Occipital lobe (tissue), 2 donors: Measurements from ENCODE around the gene MICAL3. TPM values are rescaled to one million over a fixed set of nuclear protein-coding genes. Genes with fewer than 3 reads are reported as not detected.

Experiments
- DNase-seq: peaks from one replicate; lab custom pipeline; 2025; lab: John Stamatoyannopoulos, UW
- total RNA-seq: library from RNA; depleted of rRNA; stranded (reverse); fragments of >200 nt; gene quantifications from one replicate; pipeline ENCODE4 v1.2.3, GENCODE V29; 2014

MICAL3 gene
- total RNA-seq, 1 donor from 2014 or later: 40.9 TPM

GRCh38 chr22:17783312-17783711, 241.0 kb downstream of the MICAL3 start:
- peak; percentile 26 for DNase-seq

- DNase-seq: no peak
Observed at GRCh38 chr22:17782621-17783020, 241.7 kb downstream of the MICAL3 start.

GRCh38 chr22:17782158-17782557, 242.2 kb downstream of the MICAL3 start:
- no peak for DNase-seq

- DNase-seq: no peak
Observed at GRCh38 chr22:17781319-17782031, 242.9 kb downstream of the MICAL3 start.

DNA sequence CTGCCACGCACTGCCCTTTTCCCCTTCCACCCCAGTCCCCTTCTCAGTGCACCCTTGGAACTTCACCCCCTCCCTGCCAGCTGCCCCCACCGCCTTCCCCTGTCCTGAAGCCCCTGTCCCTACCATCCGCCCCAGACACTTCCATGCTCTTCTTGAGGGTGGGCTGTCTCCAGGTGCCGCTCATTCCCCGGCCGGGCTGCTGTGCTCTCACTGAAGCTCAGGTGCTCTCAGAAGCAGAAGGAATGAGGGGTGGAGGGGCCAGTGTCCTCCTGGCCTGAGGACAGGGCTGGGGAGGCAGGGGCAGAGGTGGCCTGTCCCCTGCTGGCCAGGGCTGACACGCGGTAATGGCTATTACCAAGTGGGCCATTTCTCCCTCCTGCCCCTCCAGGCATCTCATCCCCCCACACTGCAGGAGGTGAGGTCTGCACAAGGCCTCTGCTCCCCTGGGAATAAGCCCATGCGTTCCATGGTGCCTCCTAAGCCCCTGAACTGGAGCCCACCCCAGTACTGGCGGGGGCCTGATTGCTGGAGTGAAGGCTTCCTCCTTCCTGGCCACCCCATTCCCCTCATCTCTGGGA, 243.5 kb downstream of the MICAL3 start:
- no peak for DNase-seq

- DNase-seq: no peak
Observed at GRCh38 chr22:17780116-17780740, 244.1 kb downstream of the MICAL3 start.

DNA sequence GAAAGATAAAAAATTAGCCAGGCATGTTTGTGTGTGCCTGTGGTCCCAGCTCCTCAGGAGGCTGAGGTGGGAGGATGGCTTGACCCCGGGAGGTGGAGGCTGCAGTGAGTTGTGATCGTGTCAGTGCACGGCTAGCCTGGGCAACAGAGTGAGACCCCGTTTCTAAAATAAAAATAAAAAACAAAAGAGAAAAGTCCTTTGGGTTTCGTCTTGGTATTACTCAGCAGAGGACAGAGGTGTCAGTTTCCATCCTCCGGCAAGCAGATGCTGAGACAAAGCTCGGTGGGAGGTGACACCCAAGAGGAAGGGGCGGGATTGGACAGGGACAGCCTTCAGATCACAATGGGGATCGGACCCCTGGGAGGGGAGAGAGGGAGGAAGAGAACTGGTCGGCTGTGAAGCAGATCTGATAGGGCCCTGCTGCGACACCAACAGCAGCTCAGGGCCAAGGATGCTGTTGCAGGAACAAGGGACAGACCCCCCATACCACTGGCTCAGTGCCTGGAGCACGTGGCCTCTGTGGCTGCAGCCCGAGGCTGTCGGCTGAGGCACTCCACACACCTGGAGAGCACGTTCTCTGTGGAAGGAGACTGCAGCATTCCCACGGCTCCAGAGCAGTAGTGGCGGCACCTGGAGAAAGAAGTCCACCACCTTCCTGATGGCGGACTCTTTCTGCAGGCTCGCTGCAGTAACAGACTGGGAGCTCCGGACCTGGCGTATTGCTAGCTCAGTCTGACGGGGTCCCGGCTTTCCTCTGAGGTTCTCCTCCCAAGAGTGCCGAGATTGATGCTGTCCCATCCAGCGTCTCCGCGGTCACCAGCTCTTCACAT, 244.9 kb downstream of the MICAL3 start:
- DNase-seq: no peak

DNA sequence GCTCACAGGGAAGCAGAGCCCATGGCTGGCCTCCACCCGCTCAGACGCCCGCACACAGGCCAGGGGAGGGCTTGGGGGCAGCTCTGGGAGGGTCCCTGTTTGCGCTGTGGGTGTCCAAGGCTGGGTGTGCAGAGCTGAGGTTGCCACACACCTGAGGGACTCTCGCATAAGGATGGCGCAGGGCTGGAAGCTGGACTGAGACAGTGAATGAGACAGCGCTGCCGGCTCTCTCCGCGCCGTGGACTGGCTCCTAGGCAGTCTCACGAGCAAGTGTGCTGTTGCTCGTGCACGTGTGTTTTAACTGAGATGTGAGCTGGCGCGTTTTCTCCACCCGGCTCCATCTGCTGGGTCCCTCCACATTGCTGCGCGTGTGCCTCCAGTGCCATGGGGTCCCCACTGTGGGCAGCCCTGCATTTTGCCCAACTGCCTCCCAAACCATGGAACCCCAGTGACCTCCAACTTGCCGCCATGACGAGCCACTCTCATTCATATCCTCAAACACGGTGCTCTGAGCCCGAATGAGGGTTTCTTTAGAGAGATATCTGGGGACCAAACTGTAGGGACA, 245.9 kb downstream of the MICAL3 start:
- no peak for DNase-seq

- DNase-seq: no peak
Observed at GRCh38 chr22:17777717-17778044, 246.7 kb downstream of the MICAL3 start.

GRCh38 chr22:17777005-17777716, 247.2 kb downstream of the MICAL3 start:
- no peak for DNase-seq

- no peak for DNase-seq
Observed at GRCh38 chr22:17775781-17776465, 248.4 kb downstream of the MICAL3 start.

DNA sequence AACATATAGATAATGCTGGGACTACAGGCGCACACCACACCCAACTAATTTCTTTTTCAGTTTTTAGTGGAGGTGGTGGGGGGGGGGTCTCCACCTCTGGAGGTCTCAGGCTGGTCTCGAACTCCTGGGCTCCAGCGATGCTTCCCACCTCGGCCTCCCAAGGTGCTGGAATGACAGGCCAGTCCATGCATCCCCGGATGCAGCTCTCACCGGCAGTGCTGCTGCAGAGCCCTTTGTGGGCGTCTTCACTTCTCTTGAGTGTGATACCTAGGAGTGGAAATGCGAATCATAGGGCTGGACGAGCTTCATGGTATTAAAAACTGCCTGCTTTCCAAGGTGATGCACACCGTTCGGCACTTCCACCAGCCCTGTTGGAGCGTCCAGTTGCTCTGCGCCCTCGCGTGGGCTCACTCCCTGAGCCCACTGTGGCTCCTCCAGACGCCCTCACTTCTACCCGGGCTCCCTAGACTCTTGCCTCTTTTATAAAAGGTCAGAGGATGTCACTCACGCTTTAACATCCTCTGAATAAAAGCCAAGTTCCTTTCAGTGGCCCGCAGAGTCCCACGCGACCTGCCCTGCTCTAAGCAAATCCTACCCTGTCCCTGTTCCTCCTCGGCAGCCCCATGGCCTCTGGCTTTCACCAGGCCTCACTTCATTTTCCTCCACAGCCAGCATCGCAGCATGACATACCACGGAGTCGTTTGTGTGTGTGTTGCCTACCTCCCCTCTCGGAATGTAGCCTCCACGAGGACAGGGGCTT, 249.3 kb downstream of the MICAL3 start:
- no peak for DNase-seq

GRCh38 chr22:17774206-17774925, 250.0 kb downstream of the MICAL3 start, which contains the start of gene BID:
Gene BID (minus strand): TSS chr22:17774469. CDS start chr22:17750116, 24,353 bp downstream.
- no peak for DNase-seq

GRCh38 chr22:17773606-17774205, 250.7 kb downstream of the MICAL3 start:
- no peak for DNase-seq

- peak; percentile 26 for DNase-seq
Observed at GRCh38 chr22:17772958-17773605, 251.3 kb downstream of the MICAL3 start.

DNA sequence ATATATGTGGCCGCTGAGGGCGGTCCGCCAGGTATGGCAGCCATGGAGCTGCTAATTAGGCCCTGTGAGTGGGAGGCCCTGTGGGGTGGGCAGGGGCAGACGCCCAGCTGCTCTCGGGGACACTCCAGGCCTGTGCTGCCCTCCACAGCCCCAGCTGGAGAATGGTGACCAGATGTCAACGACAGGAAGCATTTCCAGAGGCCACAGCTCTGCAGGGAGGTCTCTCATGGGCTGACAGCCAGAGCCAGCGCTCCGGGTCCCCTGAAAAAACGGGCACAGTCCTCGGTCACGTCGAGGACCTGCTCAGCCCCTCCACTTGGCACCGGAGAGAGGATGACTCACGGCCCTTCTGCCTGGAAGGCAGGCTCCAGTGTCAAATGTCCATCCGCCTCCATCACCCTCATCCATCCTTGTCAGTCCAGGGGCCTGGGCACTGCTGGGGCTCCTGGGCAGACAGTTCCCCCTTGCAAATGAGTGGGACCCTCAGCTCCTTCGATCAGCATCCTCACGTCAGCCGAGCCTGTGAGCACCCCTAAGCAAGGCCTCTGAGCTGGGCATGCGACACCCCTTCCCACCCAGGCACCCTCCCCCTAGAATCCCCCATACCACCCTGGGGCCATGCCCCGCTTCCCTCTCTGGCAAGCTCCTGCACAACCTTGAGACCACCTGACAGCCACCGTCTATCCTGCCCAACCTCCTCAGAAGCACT, 252.0 kb downstream of the MICAL3 start:
- no peak for DNase-seq
